Common myeloid progenitor, CD34-positive (primary cell): Measurements from ENCODE around the gene FAM107B.

Source experiments
- CTCF ChIA-PET: fragments of 350-600 bp; sonication (Branson Sonifier 250); formaldehyde crosslinking; loops from one replicate; lab custom pipeline; 2021; ENCODE audit warnings: antibody characterized with exemption; lab: Charles Lee
- POLR2A ChIA-PET: fragments of 350-600 bp; sonication (Branson Sonifier 250); formaldehyde crosslinking; loops from one replicate; lab custom pipeline; 2021; ENCODE audit warnings: antibody characterized with exemption; lab: Charles Lee
- DNase-seq, 3 donors: peaks; one replicate each; pipeline versions ENCODE4 v3.0.0 to v3.0.0-alpha.2; 2013
- H3K27ac ChIP-seq, 2 experiments: 1 replicate in 1 of 2; 2 replicates in 1 of 2; pipeline ENCODE4 v1.7.0; 2013; ENCODE audit warnings: inconsistent platforms in 2 of 2, low read length in 2 of 2, mild to moderate bottlenecking in 2 of 2, low read depth in 1 of 2, moderate library complexity in 1 of 2; ENCODE audit not compliant: severe bottlenecking in 2 of 2, insufficient read depth in 1 of 2, poor library complexity in 1 of 2
- H3K27me3 ChIP-seq, 5 experiments: replicated peaks in 2 of 5; 1 replicate in 3 of 5; 2 replicates in 2 of 5; pipeline versions ENCODE4 v1.6.1 to v1.7.0; 2013; ENCODE audit warnings: low read length in 4 of 5, mild to moderate bottlenecking in 2 of 5, moderate library complexity in 2 of 5, inconsistent platforms in 1 of 5; ENCODE audit not compliant: insufficient read depth in 5 of 5, control insufficient read depth in 4 of 5
- H3K36me3 ChIP-seq, 4 experiments: 1 replicate in 2 of 4; 2 replicates in 2 of 4; pipeline versions ENCODE4 v1.6.1 to v1.7.0; 2013; ENCODE audit warnings: low read length in 3 of 4, control low read depth in 1 of 4, mild to moderate bottlenecking in 1 of 4; ENCODE audit not compliant: control insufficient read depth in 4 of 4, insufficient read depth in 4 of 4
- H3K4me1 ChIP-seq, 4 experiments: 1 replicate in 3 of 4; 2 replicates in 1 of 4; pipeline versions ENCODE4 v1.6.1 to v1.7.1; 2013; ENCODE audit warnings: low read length in 3 of 4, mild to moderate bottlenecking in 3 of 4, control low read depth in 1 of 4, inconsistent platforms in 1 of 4, moderate library complexity in 1 of 4; ENCODE audit not compliant: control insufficient read depth in 4 of 4, insufficient read depth in 4 of 4; ENCODE audit errors: control extremely low read depth in 1 of 4
- H3K4me3 ChIP-seq, 7 experiments: 1 replicate in 4 of 7; 2 replicates in 3 of 7; pipeline versions ENCODE4 v1.5.1 to v1.7.0; 2013; ENCODE audit warnings: mild to moderate bottlenecking in 7 of 7, low read length in 6 of 7, moderate library complexity in 6 of 7, inconsistent platforms in 2 of 7, low read depth in 2 of 7, control low read depth in 1 of 7; ENCODE audit not compliant: insufficient read depth in 4 of 7, control insufficient read depth in 1 of 7; ENCODE audit errors: extremely low read depth in 1 of 7
- H3K9me3 ChIP-seq, 5 experiments: 1 replicate in 4 of 5; 2 replicates in 1 of 5; pipeline versions ENCODE4 v1.6.1 to v1.7.1; 2013; ENCODE audit warnings: low read length in 4 of 5, mild to moderate bottlenecking in 2 of 5, inconsistent platforms in 1 of 5, low read depth in 1 of 5, moderate library complexity in 1 of 5; ENCODE audit not compliant: control insufficient read depth in 4 of 5, insufficient read depth in 2 of 5; ENCODE audit errors: control extremely low read depth in 1 of 5
- WGBS: methylation state at CpG from one replicate; pipeline ENCODE4 v1.1.5; 2013; ENCODE audit not compliant: insufficient coverage; 5-methylcytosine and 5-hydroxymethylcytosine counted together

Gene FAM107B

GRCh38 chr10:14579405-14579804, 195.3 kb downstream of the FAM107B start:
- Histone ChIP-seq H3K4me1 (peaks cover 0 to 17% (median 13%) of the 10 kb centered on the region in 4 experiments), H3K4me3 (no peak overlapping the region), H3K27me3 (no peaks in the 10 kb centered on the region), H3K9me3 (no peaks in the 10 kb centered on the region), H3K36me3 (no peaks in the 10 kb centered on the region), H3K27ac (no peak overlapping the region)
- CTCF ChIA-PET: interaction anchor here (0.8 kb wide), 1 partner anchor 21 kb away, joined by 3 read pairs; no protein-coding TSS in a partner anchor
- no CpG with 5 or more reads among the region's 1 CpG for WGBS
- no peak for DNase-seq
- POLR2A ChIA-PET: interaction anchor here (0.7 kb wide), 1 partner anchor 149 kb away, joined by 3 read pairs; no protein-coding TSS in a partner anchor

- Histone ChIP-seq H3K36me3 (no peaks in the 10 kb centered on the region), H3K27ac (no peak overlapping the region), H3K4me1 (peaks cover 0 to 15% (median 12%) of the 10 kb centered on the region in 4 experiments), H3K27me3 (no peaks in the 10 kb centered on the region), H3K9me3 (no peaks in the 10 kb centered on the region), H3K4me3 (peak overlapping the region in 4 of 7 experiments; percentile 4 to 34 (median 18))
- ChIA-PET POLR2A (interaction anchor here (0.7 kb wide), 1 partner anchor 99 kb away, joined by 3 read pairs; no protein-coding TSS in a partner anchor), CTCF (interaction anchor here (0.8 kb wide), 1 partner anchor 22 kb away, joined by 3 read pairs; no protein-coding TSS in a partner anchor)
- no peak for DNase-seq
- 56% methylated on average over 17 of the region's 18 CpGs for WGBS
These were observed 196.4 kb downstream of the FAM107B start for GRCh38 chr10:14578060-14578952.

- Histone ChIP-seq H3K4me3 (no peak overlapping the region), H3K4me1 (peaks cover 0 to 29% (median 13%) of the 10 kb centered on the region in 4 experiments), H3K27ac (no peak overlapping the region), H3K27me3 (no peaks in the 10 kb centered on the region), H3K36me3 (no peaks in the 10 kb centered on the region), H3K9me3 (peaks cover 0 to 4% (median 0%) of the 10 kb centered on the region in 5 experiments)
- POLR2A ChIA-PET: no interaction called here
- DNase-seq: no peak
- CTCF ChIA-PET: no interaction called here
- WGBS: 100% methylated on average over 4 of the region's 6 CpGs
These were observed 199.8 kb downstream of the FAM107B start for GRCh38 chr10:14574885-14575284.

GRCh38 chr10:14574291-14574690, 200.4 kb downstream of the FAM107B start:
- H3K36me3 ChIP-seq: no peaks in the 10 kb centered on the region
- peaks cover 0 to 34% (median 13%) of the 10 kb centered on the region in 4 experiments for H3K4me1 ChIP-seq
- CTCF ChIA-PET: no interaction called here
- 100% methylated on average over 1 of the region's 3 CpGs for WGBS
- H3K4me3 ChIP-seq: no peak overlapping the region
- peaks cover 0 to 4% (median 0%) of the 10 kb centered on the region in 5 experiments for H3K9me3 ChIP-seq
- H3K27ac ChIP-seq: no peak overlapping the region
- no peak for DNase-seq
- H3K27me3 ChIP-seq: no peaks in the 10 kb centered on the region
- POLR2A ChIA-PET: no interaction called here

- DNase-seq: no peak
- Histone ChIP-seq H3K4me3 (no peak overlapping the region), H3K27me3 (no peaks in the 10 kb centered on the region), H3K9me3 (peaks cover 0 to 4% (median 0%) of the 10 kb centered on the region in 5 experiments), H3K36me3 (no peaks in the 10 kb centered on the region), H3K4me1 (peaks cover 0 to 28% (median 12%) of the 10 kb centered on the region in 4 experiments), H3K27ac (no peak overlapping the region)
- WGBS: no CpG with 5 or more reads among the region's 1 CpG
- CTCF ChIA-PET: no interaction called here
- POLR2A ChIA-PET: no interaction called here
These were observed 200.9 kb downstream of the FAM107B start for GRCh38 chr10:14573666-14574261.

- no peak overlapping the region for H3K27ac ChIP-seq
- POLR2A ChIA-PET: no interaction called here
- DNase-seq: no peak
- peaks cover 0 to 4% (median 0%) of the 10 kb centered on the region in 5 experiments for H3K9me3 ChIP-seq
- peaks cover 0 to 21% (median 5%) of the 10 kb centered on the region in 4 experiments for H3K4me1 ChIP-seq
- H3K27me3 ChIP-seq: no peaks in the 10 kb centered on the region
- CTCF ChIA-PET: no interaction called here
- WGBS: 100% methylated on average over 2 of the region's 3 CpGs
- H3K4me3 ChIP-seq: no peak overlapping the region
- H3K36me3 ChIP-seq: peaks cover 0 to 5% (median 0%) of the 10 kb centered on the region in 4 experiments
These were observed 201.9 kb downstream of the FAM107B start for GRCh38 chr10:14572811-14573210.
